K562 (cell line): Measurements from ENCODE around the gene PROKR1. TPM values are rescaled to one million over a fixed set of nuclear protein-coding genes. Genes with fewer than 3 reads are reported as not detected.

Experiments
- ATAC-seq: fragments of 200-7000 bp; cut with Tn5 transposase; 3 replicates; pipeline ENCODE4 v1.9.1; 2020; ENCODE audit warnings: moderate library complexity
- BruUV-seq: library from RNA; stranded (reverse); fragments of 400-500 nt; replicated peaks from 2 replicates; lab custom pipeline; 2021; lab: Mats Ljungman, UMichigan
- CTCF ChIA-PET: fragments of 300-600 bp; formaldehyde crosslinking; extraction: SDS; loops from one replicate; lab custom pipeline; 2021; ENCODE audit warnings: low intra/inter-chr PET ratio; lab: Yijun Ruan, JAX
- POLR2A ChIA-PET: fragments of 300-600, 350-650 bp; sonication (Branson Sonifier 250); formaldehyde crosslinking; extraction: SDS; loops from one replicate; lab custom pipeline; 2021; ENCODE audit warnings: antibody characterized with exemption, inconsistent platforms; lab: Yijun Ruan, JAX
- DNase-seq, 4 experiments: peaks; one replicate each; pipeline versions ENCODE4 v3.0.0 to v3.0.0-alpha.2; 2011 to 2018; ENCODE audit warnings: low spot score in 3 of 4, mixed read lengths in 3 of 4; ENCODE audit errors: extremely low read depth in 1 of 4
- FAIRE-seq: peaks from 2 replicates; lab custom pipeline; 2011; peaks lifted over from hg19 to GRCh38; lab: Jason Lieb, UNC
- H2AFZ ChIP-seq: 2 replicates; pipeline ENCODE4 v1.6.0; 2011; ENCODE audit warnings: low read depth, low read length, control low read depth, inconsistent platforms
- H3K27ac ChIP-seq: fragments of 200-600 bp; 3 replicates; pipeline ENCODE4 v1.8.0; 2011; ENCODE audit warnings: low read depth, mild to moderate bottlenecking, control low read depth, inconsistent platforms, low read length, moderate library complexity, mixed read lengths; ENCODE audit errors: extremely low read depth
- H3K27me3 ChIP-seq, 2 experiments: fragments of 300-600 bp in 1 of 2; 2 replicates in 1 of 2; 3 replicates in 1 of 2; pipeline versions ENCODE4 v1.6.0 to v1.8.0; 2011; ENCODE audit warnings: inconsistent platforms in 2 of 2, low read length in 2 of 2, mild to moderate bottlenecking in 1 of 2, mixed read lengths in 1 of 2, moderate library complexity in 1 of 2; ENCODE audit not compliant: control insufficient read depth in 2 of 2, insufficient read depth in 2 of 2
- H3K36me3 ChIP-seq: fragments of 300-600 bp; 3 replicates; pipeline ENCODE4 v1.8.0; 2011; ENCODE audit warnings: mild to moderate bottlenecking, low read length, inconsistent platforms; ENCODE audit not compliant: control insufficient read depth, insufficient read depth
- H3K4me1 ChIP-seq, 2 experiments: fragments of 200-600 bp in 1 of 2; replicated peaks in 1 of 2; 2 replicates in 1 of 2; 3 replicates in 1 of 2; pipeline versions ENCODE4 v1.5.1 to v1.8.0; 2011; ENCODE audit warnings: inconsistent platforms in 2 of 2, low read length in 2 of 2, mild to moderate bottlenecking in 1 of 2, mixed read lengths in 1 of 2, moderate library complexity in 1 of 2; ENCODE audit not compliant: control insufficient read depth in 2 of 2, insufficient read depth in 2 of 2
- H3K4me2 ChIP-seq: 2 replicates; pipeline ENCODE4 v1.6.1; 2011; ENCODE audit warnings: low read length, control low read depth, inconsistent platforms, mixed read lengths; ENCODE audit not compliant: insufficient read depth
- H3K4me3 ChIP-seq: fragments of 200-600 bp; sonication (generic), shearing (Covaris generic); 2 replicates; pipeline ENCODE4 v1.5.1; 2016; ENCODE audit warnings: control low read depth, inconsistent platforms
- H3K79me2 ChIP-seq: fragments of 200-600 bp; 3 replicates; pipeline ENCODE4 v1.8.0; 2011; ENCODE audit warnings: low read length, inconsistent platforms; ENCODE audit not compliant: control insufficient read depth, insufficient read depth
- H3K9ac ChIP-seq, 2 experiments: 2 replicates each; pipeline versions ENCODE4 v1.6.0 to v1.6.1; 2011; ENCODE audit warnings: low read depth in 2 of 2, low read length in 2 of 2, control low read depth in 1 of 2, inconsistent platforms in 1 of 2, mild to moderate bottlenecking in 1 of 2, mixed read lengths in 1 of 2; ENCODE audit not compliant: insufficient read depth in 1 of 2
- H3K9me1 ChIP-seq: one replicate; pipeline ENCODE4 v1.6.0; 2011; ENCODE audit warnings: inconsistent platforms, mild to moderate bottlenecking, low read length, moderate library complexity; ENCODE audit not compliant: control insufficient read depth, insufficient read depth
- H3K9me3 ChIP-seq: replicated peaks from 2 replicates; pipeline ENCODE4 v1.5.1; 2011; ENCODE audit warnings: low read depth, low read length, inconsistent platforms; ENCODE audit not compliant: control insufficient read depth, insufficient read depth
- H4K20me1 ChIP-seq: replicated peaks from 2 replicates; pipeline ENCODE4 v1.6.1; 2011; ENCODE audit warnings: low read length, inconsistent platforms, mixed read lengths; ENCODE audit not compliant: control insufficient read depth, insufficient read depth
- CEBPG ChIP-seq, 3 experiments: fragments of 200-800 bp in 1 of 3; sonication (Bioruptor generic) in 1 of 3; sonication (generic) in 1 of 3; formaldehyde crosslinking in 1 of 3; IDR thresholded peaks in 2 of 3; conservative IDR thresholded peaks in 1 of 3; 2 replicates each; pipeline versions ENCODE4 v1.6.1 to v1.8.0; 2016 to 2022; ENCODE audit warnings: missing compliant biosample characterization in 2 of 3, missing genetic modification characterization in 2 of 3, mild to moderate bottlenecking in 1 of 3, missing genetic modification reagents in 1 of 3
- CTCF ChIP-seq, 3 experiments: IDR thresholded peaks in 2 of 3; conservative IDR thresholded peaks in 1 of 3; 2 replicates each; pipeline ENCODE4 v1.5.1; 2011 to 2012; ENCODE audit warnings: low read length in 3 of 3, mild to moderate bottlenecking in 3 of 3, control low read depth in 2 of 3, improper control_type of control experiment in 1 of 3, inconsistent platforms in 1 of 3, low read depth in 1 of 3, mixed read lengths in 1 of 3, moderate library complexity in 1 of 3; ENCODE audit not compliant: insufficient read depth in 2 of 3
- RAD21 ChIP-seq, 2 experiments: fragments of 250-450 bp in 1 of 2; fragments of 450-650 bp in 1 of 2; sonication (Bioruptor Pico) in 1 of 2; formaldehyde crosslinking in 1 of 2; IDR thresholded peaks in 1 of 2; conservative IDR thresholded peaks in 1 of 2; 2 replicates each; pipeline versions ENCODE4 v1.4.0 to v1.8.0; 2020 to 2022; ENCODE audit warnings: mild to moderate bottlenecking in 2 of 2, moderate library complexity in 1 of 2
- TRIM24 ChIP-seq, 2 experiments: fragments of 450-650 bp; IDR thresholded peaks; 2 replicates each; pipeline ENCODE4 v1.6.1; 2016
- ZNF583 ChIP-seq: fragments of 250-450 bp; sonication (Bioruptor Pico); IDR thresholded peaks from 2 replicates; pipeline ENCODE4 v1.4.0; 2020
- in situ Hi-C: fragments of 300-500 bp; cut with MboI; formaldehyde crosslinking; loops from 4 replicates; pipeline ENCODE4 v1.15.0; 2018; ENCODE audit warnings: inconsistent platforms, mixed read lengths
- intact Hi-C: fragments of 100-400 bp; cut with micrococcal nuclease; formaldehyde crosslinking; loops from 2 replicates; pipeline ENCODE4 v1.14.2; 2022
- polyA plus RNA-seq, 8 experiments: library from polyadenylated mRNA; depleted of rRNA in 4 of 8; stranded (reverse) in 5 of 8; unstranded in 3 of 8; fragments of >200 nt; fragmentation: Nextera tagmentation in 2 of 8; fragmentation: Illumina TruSeq in 1 of 8; extraction: Ambion mirVana in 2 of 8; extraction: Trizol in 1 of 8; gene quantifications; 2 replicates each; pipeline versions ENCODE4 v1.2.1 to v1.2.3, GENCODE V29; 2011 to 2014; ENCODE audit warnings: inconsistent platforms in 1 of 8, missing spikeins in 1 of 8
- total RNA-seq, 7 experiments: library from RNA; depleted of rRNA in 6 of 7; stranded (reverse); fragments of >200 nt in 6 of 7; fragmentation: Illumina TruSeq in 2 of 7; extraction: Trizol in 2 of 7; gene quantifications; 2 replicates each; pipeline versions ENCODE4 v1.2.1 to v1.2.3, GENCODE V29; 2011 to 2021; ENCODE audit warnings: low replicate concordance in 1 of 7

Gene PROKR1
- total and polyA plus RNA-seq, 9 of the 15 experiments (the other 6 are each of a cell fraction or from before 2014, with no cell fraction given), result 0.01 to 0.18 (median 0.09) TPM; not detected in 1

- no peak overlapping the region for H3K4me2 ChIP-seq
- no peaks in the 10 kb centered on the region for H3K9me3 ChIP-seq
- no peaks in the 10 kb centered on the region for H3K36me3 ChIP-seq
- no TSS peak for BruUV-seq
- no peak for FAIRE-seq
- POLR2A ChIA-PET, result no interaction called here
- ATAC-seq, result no peak
- H3K79me2 ChIP-seq, result no peaks in the 10 kb centered on the region
- no peak overlapping the region for H3K4me3 ChIP-seq
- CTCF ChIA-PET, result no interaction called here
- no peak overlapping the region for H3K9ac ChIP-seq
- intact Hi-C loops, result no loop called here
- no peaks in the 10 kb centered on the region for H3K4me1 ChIP-seq
- no peaks in the 10 kb centered on the region for H4K20me1 ChIP-seq
- in situ Hi-C loops, result no loop called here
- H3K27me3 ChIP-seq, result no peaks in the 10 kb centered on the region
- TF ChIP-seq CEBPG (CRISPR knock-in tag; IDR thresholded peaks at IDR 0.05), result no peak
- peak in 1 of 2 experiments; percentile 85; a peak in 2 of 4 replicates for TF ChIP-seq CEBPG (tag; conservative IDR thresholded peaks at IDR 0.05 in 1 of 2, IDR thresholded peaks at IDR 0.05 in 1 of 2)
- peak; percentile 72 to 82; a peak in 2 of 4 replicates for TF ChIP-seq TRIM24 (IDR thresholded peaks at IDR 0.05)
- TF ChIP-seq ZNF583 (CRISPR knock-in tag), result no peak
- TF ChIP-seq CTCF (IDR thresholded peaks at IDR 0.05 in 2 of 3, conservative IDR thresholded peaks at IDR 0.05 in 1 of 3; ENCODE audit: insufficient read depth in 2 of 3, low read depth in 1 of 3, low read length in 3 of 3), result no peak
- no peak for TF ChIP-seq RAD21 (CRISPR knock-in tag; conservative IDR thresholded peaks at IDR 0.05 in 1 of 2, IDR thresholded peaks at IDR 0.05 in 1 of 2)
- H3K27ac ChIP-seq, result no peak overlapping the region
- H2AFZ ChIP-seq, result no peak overlapping the region
- H3K9me1 ChIP-seq, result no peaks in the 10 kb centered on the region
- no peak for DNase-seq
Observed at GRCh38 chr2:68620772-68621171, 22.6 kb upstream of the PROKR1 start.
